ENCODE measurements around the gene MRPS18A.

GRCh38 chr6:43674921-43675320 is 12.7 kb downstream of the MRPS18A start:
- no peak for TF ChIP-seq EZH2 (IDR thresholded peaks at IDR 0.05; ENCODE audit: insufficient read depth, poor library complexity, severe bottlenecking)
- TF ChIP-seq EZH2phosphoT487 (IDR thresholded peaks at IDR 0.05; ENCODE audit: insufficient read depth, low read depth): no peak

Measured in GM23248 (cell line).